OCI-LY1 (cell line): ENCODE data around the gene KIF16B.

Source experiments
- H2AFZ ChIP-seq: fragments of 200-600 bp; sonication (generic), shearing (Covaris generic); 2 replicates; pipeline ENCODE4 v1.6.0; 2014; ENCODE audit warnings: antibody characterized with exemption, mild to moderate bottlenecking, low read length
- H3F3A ChIP-seq: fragments of 200-600 bp; sonication (generic), shearing (Covaris generic); 2 replicates; pipeline ENCODE4 v1.6.0; 2014; ENCODE audit warnings: mild to moderate bottlenecking, antibody characterized with exemption, low read length, moderate library complexity; ENCODE audit not compliant: insufficient read depth
- H3K27ac ChIP-seq: fragments of 200-600 bp; sonication (generic); 2 replicates; pipeline ENCODE4 v1.5.1; 2014; ENCODE audit warnings: low read length, mixed run types, mild to moderate bottlenecking, low read depth; ENCODE audit not compliant: poor library complexity, severe bottlenecking
- H3K27me3 ChIP-seq: fragments of 200-600 bp; sonication (generic); 2 replicates; pipeline ENCODE4 v1.6.0; 2014; ENCODE audit warnings: antibody characterized with exemption, mild to moderate bottlenecking, low read length, moderate library complexity; ENCODE audit not compliant: insufficient read depth
- H3K36me3 ChIP-seq: fragments of 200-600 bp; sonication (generic); 2 replicates; pipeline ENCODE4 v1.6.1; 2014; ENCODE audit warnings: mild to moderate bottlenecking, antibody characterized with exemption, low read length, moderate library complexity, mixed read lengths; ENCODE audit not compliant: insufficient read depth
- H3K4me1 ChIP-seq: fragments of 200-600 bp; sonication (generic); 2 replicates; pipeline ENCODE4 v1.5.1; 2014; ENCODE audit warnings: mild to moderate bottlenecking, low read length, moderate library complexity; ENCODE audit not compliant: insufficient read depth, severe bottlenecking
- H3K4me2 ChIP-seq: fragments of 200-600 bp; sonication (generic), shearing (Covaris generic); 2 replicates; pipeline ENCODE4 v1.6.1; 2014; ENCODE audit warnings: low read length
- H3K4me3 ChIP-seq: fragments of 200-600 bp; sonication (generic); 2 replicates; pipeline ENCODE4 v1.5.1; 2014; ENCODE audit warnings: low read length, low read depth, mild to moderate bottlenecking, mixed read lengths; ENCODE audit not compliant: poor library complexity, severe bottlenecking
- H3K79me2 ChIP-seq: fragments of 200-600 bp; shearing (Covaris generic); 2 replicates; pipeline ENCODE4 v1.6.1; 2016; ENCODE audit warnings: mixed run types, low read length, mixed read lengths; ENCODE audit not compliant: insufficient read depth
- H3K9ac ChIP-seq: fragments of 200-600 bp; sonication (generic), shearing (Covaris generic); 2 replicates; pipeline ENCODE4 v1.6.1; 2014; ENCODE audit warnings: mild to moderate bottlenecking, low read length, mixed read lengths
- H3K9me2 ChIP-seq: fragments of 200-600 bp; sonication (generic), shearing (Covaris generic); 2 replicates; pipeline ENCODE4 v1.6.1; 2014; ENCODE audit warnings: low read depth, mild to moderate bottlenecking, low read length, mixed read lengths
- H3K9me3 ChIP-seq: fragments of 200-600 bp; shearing (Covaris generic); 2 replicates; pipeline ENCODE4 v1.6.1; 2014; ENCODE audit warnings: low read length, mixed read lengths
- H4K20me1 ChIP-seq: fragments of 200-600 bp; sonication (generic), shearing (Covaris generic); 2 replicates; pipeline ENCODE4 v1.6.0; 2016; ENCODE audit warnings: mild to moderate bottlenecking, low read length; ENCODE audit not compliant: insufficient read depth
- CTCF ChIP-seq: fragments of 200-600 bp; sonication (generic), shearing (Covaris generic); IDR thresholded peaks from 2 replicates; pipeline ENCODE4 v1.5.1; 2017; ENCODE audit warnings: mild to moderate bottlenecking, antibody characterized with exemption, low read length, moderate library complexity, mixed read lengths
- EZH2 ChIP-seq: fragments of 200-600 bp; sonication (generic), shearing (Covaris generic); IDR thresholded peaks from 2 replicates; pipeline ENCODE4 v1.8.0; 2017; ENCODE audit warnings: borderline replicate concordance, mixed run types, mild to moderate bottlenecking, antibody characterized with exemption, low read length, moderate library complexity, mixed read lengths

KIF16B gene

GRCh38 chr20:16346956-16347355 lies 226.3 kb downstream of the KIF16B start:
- H4K20me1 ChIP-seq, result no peaks in the 10 kb centered on the region
- no peaks in the 10 kb centered on the region for H3K9me3 ChIP-seq
- no peaks in the 10 kb centered on the region for H3K9me2 ChIP-seq
- H3K36me3 ChIP-seq, result no peaks in the 10 kb centered on the region
- H3K4me3 ChIP-seq, result no peak overlapping the region
- H3K4me2 ChIP-seq, result no peak overlapping the region
- H2AFZ ChIP-seq, result no peak overlapping the region
- no peak overlapping the region for H3K27ac ChIP-seq
- no peaks in the 10 kb centered on the region for H3K27me3 ChIP-seq
- H3K79me2 ChIP-seq, result no peaks in the 10 kb centered on the region
- TF ChIP-seq EZH2, result no peak
- no peak for TF ChIP-seq CTCF
- H3K4me1 ChIP-seq, result peaks cover 4% of the 10 kb centered on the region
- no peak overlapping the region for H3K9ac ChIP-seq
- no peaks in the 10 kb centered on the region for H3F3A ChIP-seq

- no peaks in the 10 kb centered on the region for H4K20me1 ChIP-seq
- H2AFZ ChIP-seq, result no peak overlapping the region
- peaks cover 12% of the 10 kb centered on the region; the same call in 1 of the 2 replicates for H3K36me3 ChIP-seq
- H3K4me1 ChIP-seq, result no peaks in the 10 kb centered on the region
- H3K27ac ChIP-seq, result no peak overlapping the region
- H3K27me3 ChIP-seq, result no peaks in the 10 kb centered on the region
- H3K79me2 ChIP-seq, result no peaks in the 10 kb centered on the region
- H3K9me3 ChIP-seq, result no peaks in the 10 kb centered on the region
- H3K4me2 ChIP-seq, result no peak overlapping the region
- TF ChIP-seq CTCF (no peak), EZH2 (no peak)
- H3K9me2 ChIP-seq, result no peaks in the 10 kb centered on the region
- no peaks in the 10 kb centered on the region for H3F3A ChIP-seq
- H3K9ac ChIP-seq, result no peak overlapping the region
- no peak overlapping the region for H3K4me3 ChIP-seq
Observed at GRCh38 chr20:16337707-16338106, 235.5 kb downstream of the KIF16B start.

GRCh38 chr20:16327606-16328005 lies 245.6 kb downstream of the KIF16B start:
- Histone ChIP-seq H3K4me1 (no peaks in the 10 kb centered on the region), H3K27ac (no peak overlapping the region), H2AFZ (no peak overlapping the region), H3K27me3 (no peaks in the 10 kb centered on the region), H3K9ac (no peak overlapping the region), H3K4me2 (no peak overlapping the region), H3K79me2 (no peaks in the 10 kb centered on the region), H4K20me1 (no peaks in the 10 kb centered on the region), H3K4me3 (no peak overlapping the region), H3K36me3 (no peaks in the 10 kb centered on the region), H3K9me3 (no peaks in the 10 kb centered on the region), H3F3A (no peaks in the 10 kb centered on the region), H3K9me2 (no peaks in the 10 kb centered on the region)
- TF ChIP-seq CTCF, result no peak
- TF ChIP-seq EZH2, result no peak
